Hematopoietic multipotent progenitor cell treated with erythropoietin and hydrocortisone succinate and interleukin-3 and kit ligand, for 4 days (in vitro differentiated cells): ENCODE results near the gene FRMD4A.
"Not testable (repeated sequence)": the region's sequence is repeated elsewhere in the genome, so short reads cannot be mapped to it uniquely, and the experiment has no call there.

Experiments used
- DNase-seq: peaks from one replicate; pipeline ENCODE4 v3.0.0-alpha.2; 2015

FRMD4A gene

GRCh38 chr10:13729586-13730305, 601.0 kb downstream of the FRMD4A start:
- DNase-seq: no peak

GRCh38 chr10:13728898-13729535, 601.7 kb downstream of the FRMD4A start:
- DNase-seq: no peak

- no peak for DNase-seq
These were observed 605.1 kb downstream of the FRMD4A start for GRCh38 chr10:13725594-13725993.

GRCh38 chr10:13724484-13724883, 606.2 kb downstream of the FRMD4A start:
- no peak for DNase-seq

- DNase-seq: no peak
These were observed 607.7 kb downstream of the FRMD4A start for GRCh38 chr10:13722747-13723653.

- no peak for DNase-seq
These were observed 609.2 kb downstream of the FRMD4A start for GRCh38 chr10:13721486-13721885.

GRCh38 chr10:13720699-13721098, 610.0 kb downstream of the FRMD4A start:
- no peak for DNase-seq

GRCh38 chr10:13719425-13719824, 611.3 kb downstream of the FRMD4A start:
- no peak for DNase-seq

- no peak for DNase-seq
These were observed 611.9 kb downstream of the FRMD4A start for GRCh38 chr10:13718820-13719219.

- peak; percentile 96 for DNase-seq
These were observed 612.6 kb downstream of the FRMD4A start for GRCh38 chr10:13717936-13718772.

- DNase-seq: no peak
These were observed 613.2 kb downstream of the FRMD4A start for GRCh38 chr10:13717571-13717935.

- no peak for DNase-seq
These were observed 614.3 kb downstream of the FRMD4A start for GRCh38 chr10:13716081-13717071.

- not testable (repeated sequence) for DNase-seq
These were observed 615.1 kb downstream of the FRMD4A start for GRCh38 chr10:13715596-13715995.

GRCh38 chr10:13715100-13715499, 615.6 kb downstream of the FRMD4A start:
- DNase-seq: no peak

GRCh38 chr10:13712837-13713581, 617.7 kb downstream of the FRMD4A start:
- peak; percentile 84 for DNase-seq

GRCh38 chr10:13712476-13712836, 618.3 kb downstream of the FRMD4A start:
- DNase-seq: no peak

GRCh38 chr10:13711291-13711690, 619.4 kb downstream of the FRMD4A start:
- DNase-seq: no peak

GRCh38 chr10:13709931-13710650, 620.6 kb downstream of the FRMD4A start:
- no peak for DNase-seq

GRCh38 chr10:13708256-13708990, 622.3 kb downstream of the FRMD4A start:
- no peak for DNase-seq
